HEK293T (cell line): ENCODE measurements around the gene SFI1.

ENCODE experiments used
- BHLHE40 ChIP-seq: fragments of 450-650 bp; IDR thresholded peaks from 2 replicates; pipeline ENCODE4 v1.6.1; 2016; ENCODE audit warnings: mild to moderate bottlenecking, moderate library complexity, borderline replicate concordance
- ELF4 ChIP-seq: fragments of 450-650 bp; IDR thresholded peaks from 2 replicates; pipeline ENCODE4 v1.6.1; 2017; ENCODE audit warnings: antibody characterized with exemption
- FOXK2 ChIP-seq: fragments of 450-650 bp; IDR thresholded peaks from 2 replicates; pipeline ENCODE4 v1.6.1; 2016; ENCODE audit warnings: mild to moderate bottlenecking
- FOXM1 ChIP-seq: fragments of 450-650 bp; IDR thresholded peaks from 2 replicates; pipeline ENCODE4 v1.6.1; 2017; ENCODE audit warnings: mild to moderate bottlenecking, borderline replicate concordance
- L3MBTL2 ChIP-seq: fragments of 450-650 bp; conservative IDR thresholded peaks from 2 replicates; pipeline ENCODE4 v1.6.1; 2016; ENCODE audit warnings: mild to moderate bottlenecking
- SP1 ChIP-seq: fragments of 450-650 bp; IDR thresholded peaks from 2 replicates; pipeline ENCODE4 v1.6.1; 2017
- SUZ12 ChIP-seq: fragments of 450-650 bp; IDR thresholded peaks from 2 replicates; pipeline ENCODE4 v1.6.1; 2016; ENCODE audit warnings: mild to moderate bottlenecking
- TARDBP ChIP-seq: fragments of 450-650 bp; IDR thresholded peaks from 2 replicates; pipeline ENCODE4 v1.6.1; 2016
- ZNF384 ChIP-seq: fragments of 450-650 bp; IDR thresholded peaks from 2 replicates; pipeline ENCODE4 v1.6.1; 2016
- TF ChIP-seq, protein P1 (sequence below): fragments of 450-650 bp; IDR thresholded peaks from 2 replicates; pipeline ENCODE4 v1.6.1; 2016

DNA sequence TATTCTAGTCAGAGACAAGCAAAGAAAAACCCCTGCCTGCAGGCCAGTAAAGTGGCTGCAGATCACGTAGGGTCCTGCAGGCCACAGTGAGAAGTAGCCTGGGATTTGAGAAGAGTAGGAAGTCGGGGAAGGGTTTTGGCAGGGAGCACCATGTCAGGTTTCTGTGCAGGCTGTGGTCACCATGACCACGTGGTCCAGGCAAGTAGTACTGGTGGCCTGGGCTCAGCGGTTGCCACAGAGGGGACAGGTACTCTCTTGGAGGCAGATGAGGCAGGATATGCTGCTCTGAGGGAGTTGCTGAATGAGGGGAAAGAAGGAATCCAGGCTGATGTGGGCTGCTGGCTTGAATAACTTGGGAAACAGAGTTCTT lies 119.1 kb downstream of the SFI1 start:
- no peak for TF ChIP-seq SP1
- no peak for TF ChIP-seq SUZ12
- TF ChIP-seq L3MBTL2, result no peak
- TF ChIP-seq BHLHE40, result no peak
- no peak for TF ChIP-seq FOXK2
- TF ChIP-seq ELF4, result no peak
- TF ChIP-seq, protein P1, sequence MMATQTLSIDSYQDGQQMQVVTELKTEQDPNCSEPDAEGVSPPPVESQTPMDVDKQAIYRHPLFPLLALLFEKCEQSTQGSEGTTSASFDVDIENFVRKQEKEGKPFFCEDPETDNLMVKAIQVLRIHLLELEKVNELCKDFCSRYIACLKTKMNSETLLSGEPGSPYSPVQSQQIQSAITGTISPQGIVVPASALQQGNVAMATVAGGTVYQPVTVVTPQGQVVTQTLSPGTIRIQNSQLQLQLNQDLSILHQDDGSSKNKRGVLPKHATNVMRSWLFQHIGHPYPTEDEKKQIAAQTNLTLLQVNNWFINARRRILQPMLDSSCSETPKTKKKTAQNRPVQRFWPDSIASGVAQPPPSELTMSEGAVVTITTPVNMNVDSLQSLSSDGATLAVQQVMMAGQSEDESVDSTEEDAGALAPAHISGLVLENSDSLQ, result no peak
- TF ChIP-seq TARDBP, result no peak
- no peak for TF ChIP-seq FOXM1
- TF ChIP-seq ZNF384, result no peak
